Esophagus squamous epithelium (tissue), 4 donors: ENCODE measurements around the gene FAM180A.

ENCODE experiments used
- CTCF ChIP-seq, 6 experiments: fragments of 450-650 bp in 4 of 6; fragments of 200-600 bp in 2 of 6; sonication (generic) in 2 of 6; IDR thresholded peaks; one replicate each; pipeline ENCODE4 v1.5.1; 2016 to 2019; ENCODE audit warnings: antibody characterized with exemption in 6 of 6, mild to moderate bottlenecking in 4 of 6, moderate library complexity in 4 of 6
- POLR2A ChIP-seq, 4 donors: fragments of 450-650 bp; IDR thresholded peaks; one replicate each; pipeline ENCODE4 v1.6.1; 2017; ENCODE audit warnings: antibody characterized with exemption in 4 of 4, mild to moderate bottlenecking in 4 of 4, moderate library complexity in 3 of 4

- no peak for TF ChIP-seq POLR2A (IDR thresholded peaks at IDR 0.05)
- no peak for TF ChIP-seq CTCF (IDR thresholded peaks at IDR 0.05)
Observed at GRCh38 chr7:135712796-135713195, 35.8 kb downstream of the FAM180A start.
